Middle frontal gyrus (tissue), 1 donor: ENCODE results near the gene EML1.
"Not testable (repeated sequence)": the region's sequence is repeated elsewhere in the genome, so short reads cannot be mapped to it uniquely, and the experiment has no call there.

Experiments
- DNase-seq: peaks from one replicate; pipeline ENCODE4 v3.0.0-alpha.2; 2015; ENCODE audit warnings: low spot score; ENCODE audit errors: extremely low spot score

Gene EML1

GRCh38 chr14:99755629-99756603 is 37.3 kb upstream of the EML1 start:
- peak; percentile 51 for DNase-seq

- no peak for DNase-seq
Observed at GRCh38 chr14:99756796-99757195, 36.4 kb upstream of the EML1 start.

GRCh38 chr14:99757331-99758070 is 35.7 kb upstream of the EML1 start:
- no peak for DNase-seq

- no peak for DNase-seq
Observed at GRCh38 chr14:99758121-99758821, 34.9 kb upstream of the EML1 start.

- no peak for DNase-seq
Observed at GRCh38 chr14:99758872-99759545, 34.2 kb upstream of the EML1 start.

- DNase-seq: no peak
Observed at GRCh38 chr14:99759546-99759925, 33.7 kb upstream of the EML1 start.

GRCh38 chr14:99760817-99761216 is 32.4 kb upstream of the EML1 start:
- DNase-seq: no peak

GRCh38 chr14:99762911-99763310 is 30.3 kb upstream of the EML1 start:
- not testable (repeated sequence) for DNase-seq

- DNase-seq: no peak
Observed at GRCh38 chr14:99763527-99764221, 29.5 kb upstream of the EML1 start.

- DNase-seq: no peak
Observed at GRCh38 chr14:99764222-99764706, 28.9 kb upstream of the EML1 start.

GRCh38 chr14:99768381-99768780 is 24.8 kb upstream of the EML1 start:
- DNase-seq: no peak

- DNase-seq: no peak
Observed at GRCh38 chr14:99769123-99769522, 24.1 kb upstream of the EML1 start.

GRCh38 chr14:99769799-99770198 is 23.4 kb upstream of the EML1 start:
- DNase-seq: no peak

GRCh38 chr14:99772371-99773283 is 20.6 kb upstream of the EML1 start:
- no peak for DNase-seq

GRCh38 chr14:99773521-99774497 is 19.4 kb upstream of the EML1 start:
- no peak for DNase-seq

- peak; percentile 59 for DNase-seq
Observed at GRCh38 chr14:99774556-99775307, 18.5 kb upstream of the EML1 start.

- no peak for DNase-seq
Observed at GRCh38 chr14:99775351-99775750, 17.9 kb upstream of the EML1 start.
